ENCODE data around the gene GNAT1.

The GNAT1 gene

DNA sequence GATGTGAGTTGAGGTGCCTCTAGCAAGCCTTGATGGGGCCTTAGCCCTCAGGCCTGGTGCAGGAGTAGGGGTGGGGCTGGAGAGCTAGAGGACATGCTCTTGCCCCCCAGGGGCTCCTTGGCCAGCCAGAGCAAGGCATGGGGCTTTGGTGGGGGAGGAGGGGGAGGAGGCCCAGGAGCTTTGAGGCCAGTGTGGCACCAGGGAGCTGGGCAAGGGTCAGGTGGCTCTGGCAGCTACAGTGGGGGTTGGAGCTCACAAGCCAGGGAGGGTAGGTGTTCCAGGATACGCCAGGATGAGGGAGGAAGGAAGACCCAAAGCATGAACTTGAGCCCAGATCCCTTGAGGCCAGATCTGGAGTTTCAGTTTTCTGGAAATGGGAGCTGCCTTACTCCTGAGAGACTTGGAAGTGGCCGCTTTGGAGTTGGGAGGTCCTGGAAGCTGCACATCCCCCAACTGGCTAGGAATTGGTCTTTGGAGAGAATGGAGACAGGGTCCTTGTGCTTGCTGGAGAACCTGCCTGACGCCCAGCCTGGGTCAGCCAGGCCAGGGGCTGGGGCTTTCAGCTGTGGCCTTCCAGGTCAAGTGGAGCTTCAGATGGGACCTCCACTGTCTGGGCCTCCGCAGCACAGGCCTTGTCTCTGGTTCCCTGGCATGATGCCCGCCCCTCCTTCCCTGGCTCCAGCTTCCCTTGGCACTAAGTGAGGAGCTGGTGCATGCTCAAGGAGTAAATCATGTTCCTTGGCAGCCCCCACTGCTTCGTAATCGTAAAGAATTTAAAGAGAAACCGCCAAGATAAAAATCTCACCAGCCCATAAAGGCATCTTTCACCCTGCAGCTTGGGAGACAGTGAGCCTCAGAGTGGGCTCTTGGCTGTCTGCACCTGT lies 27.6 kb upstream of the GNAT1 start:
- peak; percentile 92 for DNase-seq

DNA sequence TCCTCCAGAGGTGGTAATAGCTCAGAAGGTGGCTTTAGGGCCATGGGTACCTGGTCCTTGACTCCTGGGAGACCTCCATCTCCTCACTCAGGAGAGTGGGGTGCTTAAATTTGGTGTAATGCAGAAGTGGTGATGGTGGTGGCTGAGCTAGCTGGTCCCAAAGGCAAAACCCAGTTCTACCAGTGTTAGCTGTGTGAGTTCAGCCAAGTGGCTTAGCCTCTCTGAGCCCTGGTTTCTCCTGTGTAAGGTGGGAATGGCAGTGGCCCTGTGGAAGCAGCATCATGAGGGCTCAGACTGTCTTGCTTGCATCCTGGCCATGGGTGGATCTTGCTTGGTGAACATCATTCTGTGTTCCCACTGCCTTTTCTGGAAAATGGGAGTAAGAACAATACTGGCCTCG lies 26.9 kb upstream of the GNAT1 start:
- DNase-seq: no peak

DNA sequence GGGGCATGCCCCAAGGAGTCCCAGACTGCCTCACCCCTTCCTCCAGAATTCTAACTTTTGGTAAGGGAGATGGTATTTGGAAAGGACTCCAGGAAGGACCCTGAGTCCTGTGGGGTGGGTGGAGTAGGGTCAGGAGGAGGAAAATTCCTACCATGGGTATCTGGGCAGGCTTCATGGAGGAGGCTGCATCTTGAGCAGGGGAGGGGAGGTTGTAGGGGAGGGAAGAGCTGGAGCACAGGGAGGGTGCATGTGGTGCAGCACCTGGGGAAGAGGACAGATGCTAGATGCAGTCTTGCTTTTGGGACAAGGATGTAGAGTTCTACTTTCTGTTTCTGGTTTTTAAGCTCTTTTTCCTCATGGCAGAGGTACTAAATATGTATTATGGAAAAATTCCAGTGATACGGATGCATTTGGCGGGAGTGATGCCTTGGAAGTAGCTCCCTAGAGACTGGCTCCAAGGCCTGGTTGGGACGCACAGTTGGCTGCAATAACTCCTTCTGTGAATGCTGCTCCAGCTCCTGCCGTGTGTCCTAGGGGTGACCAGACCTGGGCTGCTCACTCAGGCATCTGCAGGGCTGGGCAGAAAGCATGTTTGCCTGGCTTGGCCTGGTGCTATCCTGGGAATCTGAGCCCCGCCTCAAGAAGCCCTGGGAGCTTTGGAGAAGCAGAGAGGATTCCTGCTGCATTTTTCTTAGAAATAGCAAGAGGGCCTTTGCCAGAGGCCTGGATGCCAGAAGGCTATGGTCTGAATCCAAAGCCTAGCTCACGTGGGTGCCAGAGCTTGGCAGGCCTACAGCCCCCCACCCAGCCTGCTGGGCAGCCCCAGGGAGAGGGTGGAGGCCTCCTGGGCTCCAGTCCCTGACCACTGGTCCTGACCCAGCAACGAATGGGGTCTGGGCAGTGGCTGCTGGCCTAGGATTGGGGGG lies 26.2 kb upstream of the GNAT1 start:
- DNase-seq: peak; percentile 68

DNA sequence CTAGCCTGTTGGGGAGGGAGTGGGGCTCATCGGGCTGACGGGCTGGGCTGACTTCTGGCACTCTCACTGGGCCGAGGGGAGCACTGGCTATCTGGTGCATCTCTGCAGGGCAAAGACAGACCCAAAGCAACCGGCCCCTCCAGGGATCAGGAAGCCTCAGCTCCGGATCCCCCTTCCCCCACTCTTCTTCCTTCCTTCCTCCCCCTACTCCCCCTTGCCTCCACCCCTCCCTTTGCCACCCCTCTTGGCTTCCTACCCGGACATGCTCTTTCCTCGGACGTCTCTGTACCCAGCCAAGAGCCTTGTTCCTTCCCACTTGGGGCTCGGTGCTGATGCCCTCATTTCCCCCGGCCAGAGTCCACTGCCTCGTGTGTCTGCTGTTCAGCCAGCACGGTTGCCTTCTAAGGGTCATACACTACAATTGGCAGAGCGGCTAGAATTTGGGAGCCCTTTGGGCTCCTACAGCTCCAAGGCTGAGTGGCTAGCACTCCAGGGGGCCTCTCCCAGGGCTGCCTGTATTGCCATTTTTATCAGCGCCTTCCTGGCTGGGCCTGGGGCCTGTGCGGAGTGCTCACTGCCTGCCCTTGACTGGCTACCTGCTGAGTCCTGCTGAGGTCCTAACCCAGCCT lies 25.4 kb upstream of the GNAT1 start:
- DNase-seq: no peak

DNA sequence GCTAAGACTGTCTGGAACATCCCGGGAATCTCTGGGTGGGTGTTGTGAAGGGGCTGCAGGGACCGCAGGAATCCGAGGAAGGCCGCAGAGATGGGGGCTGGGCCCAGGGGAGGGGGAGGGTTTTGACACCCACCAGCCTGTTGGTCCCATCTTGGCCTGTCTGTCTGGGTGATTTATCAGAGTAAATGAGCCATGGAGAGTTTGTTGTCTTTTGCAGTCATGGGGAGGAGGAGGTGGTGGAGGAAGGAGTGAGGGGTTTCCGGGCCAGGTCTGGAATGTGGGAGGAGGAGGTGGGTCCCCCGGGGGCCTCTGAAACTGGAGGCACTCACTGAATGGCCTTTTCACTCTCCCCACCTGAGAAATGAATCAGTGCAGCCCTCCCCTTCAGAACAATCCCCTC lies 24.8 kb upstream of the GNAT1 start:
- peak; percentile 47 for DNase-seq

DNA sequence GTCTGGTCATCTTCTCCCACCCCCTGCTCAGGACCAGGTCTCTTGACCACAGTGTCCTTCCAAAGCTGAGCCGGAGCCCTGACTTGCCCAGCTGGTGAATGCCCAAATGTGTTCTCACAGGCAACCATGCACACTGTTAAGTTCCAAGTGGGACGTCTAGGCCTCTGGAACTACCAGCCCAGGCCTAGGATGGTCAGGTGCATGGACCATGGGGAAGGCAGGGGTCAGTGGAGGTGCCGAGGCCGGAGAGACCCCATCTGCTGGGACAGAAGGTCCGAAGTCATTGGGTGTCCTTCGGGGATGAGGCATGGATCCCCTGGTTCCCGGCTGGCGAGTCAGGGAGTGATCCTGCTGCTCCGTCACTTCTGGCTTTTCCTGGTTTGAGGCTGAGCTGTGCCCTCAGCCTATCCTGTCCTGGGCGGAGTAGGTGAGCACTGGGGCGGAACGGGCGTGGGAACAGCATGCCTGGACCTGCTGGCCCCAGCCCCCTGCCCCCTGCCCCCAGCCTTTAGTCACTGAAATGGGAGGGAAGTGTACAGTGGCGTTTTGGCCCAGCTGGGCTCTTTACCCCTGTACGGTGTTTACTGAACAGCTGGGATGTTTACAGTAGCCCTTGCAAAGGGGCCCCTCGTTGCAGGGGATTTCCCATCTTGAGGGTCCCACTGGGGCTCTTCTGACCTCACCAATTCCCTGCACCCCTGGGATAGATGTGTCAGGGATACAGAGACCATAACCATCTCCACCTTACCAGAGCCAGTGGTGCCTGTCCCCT lies 24.2 kb upstream of the GNAT1 start:
- DNase-seq: no peak

DNA sequence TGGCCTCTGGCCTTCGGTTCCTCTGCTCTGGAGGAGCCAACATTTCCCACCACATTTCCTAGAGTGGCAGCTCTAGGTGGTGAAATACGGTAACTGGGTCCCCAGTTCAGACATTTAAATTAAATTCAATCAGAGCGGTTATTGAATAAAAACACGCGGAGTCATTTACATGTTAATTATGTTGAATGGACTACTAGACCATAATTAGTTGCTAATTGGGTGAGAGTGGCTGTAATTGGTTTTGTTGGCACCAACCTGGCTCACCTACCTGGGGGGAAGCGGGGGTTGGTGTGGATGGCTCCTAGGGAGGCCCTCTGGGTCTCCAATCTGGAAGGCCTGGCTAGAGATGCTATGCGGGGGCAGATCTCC lies 23.6 kb upstream of the GNAT1 start:
- DNase-seq: no peak

DNA sequence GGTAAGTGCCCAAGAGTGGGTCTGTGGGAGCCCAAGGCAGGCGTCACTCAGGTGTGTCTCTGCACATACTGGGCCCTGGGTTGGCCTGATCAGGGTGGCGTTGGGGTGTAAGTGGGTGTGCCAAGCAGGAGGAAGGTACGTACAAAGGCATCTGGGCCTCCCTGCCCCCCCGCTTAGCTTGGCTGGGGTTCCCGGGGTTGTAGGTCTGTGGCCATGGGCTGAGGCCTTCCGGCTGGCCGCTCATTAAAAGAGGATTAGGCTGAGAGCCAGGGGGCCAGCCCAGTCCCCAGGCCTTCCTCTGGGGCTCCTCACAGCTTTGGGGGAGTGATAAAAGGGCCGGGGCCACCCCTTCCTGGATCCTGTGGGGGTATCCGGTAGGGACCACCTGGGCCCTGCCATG lies 23.0 kb upstream of the GNAT1 start:
- DNase-seq: no peak

DNA sequence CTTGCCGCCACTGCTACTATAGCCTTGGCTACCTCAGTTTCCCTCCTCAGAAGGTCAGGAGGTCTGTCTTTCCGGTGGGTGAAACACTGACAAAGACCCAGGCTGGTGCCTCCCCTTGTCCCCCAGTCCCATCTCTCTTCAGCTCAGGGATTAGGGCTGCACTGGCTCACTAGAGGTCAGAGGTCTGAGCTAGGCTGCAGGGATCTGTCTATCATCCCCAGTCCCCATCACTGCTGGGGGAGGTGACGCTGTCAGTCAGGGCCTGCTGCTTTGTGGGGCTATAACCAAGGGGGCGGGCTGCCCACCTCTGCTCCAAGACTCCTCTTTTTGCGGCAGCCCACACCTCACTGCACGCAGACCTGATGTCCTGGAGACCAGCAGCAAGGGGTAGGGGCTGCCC lies 22.6 kb upstream of the GNAT1 start:
- no peak for DNase-seq

DNA sequence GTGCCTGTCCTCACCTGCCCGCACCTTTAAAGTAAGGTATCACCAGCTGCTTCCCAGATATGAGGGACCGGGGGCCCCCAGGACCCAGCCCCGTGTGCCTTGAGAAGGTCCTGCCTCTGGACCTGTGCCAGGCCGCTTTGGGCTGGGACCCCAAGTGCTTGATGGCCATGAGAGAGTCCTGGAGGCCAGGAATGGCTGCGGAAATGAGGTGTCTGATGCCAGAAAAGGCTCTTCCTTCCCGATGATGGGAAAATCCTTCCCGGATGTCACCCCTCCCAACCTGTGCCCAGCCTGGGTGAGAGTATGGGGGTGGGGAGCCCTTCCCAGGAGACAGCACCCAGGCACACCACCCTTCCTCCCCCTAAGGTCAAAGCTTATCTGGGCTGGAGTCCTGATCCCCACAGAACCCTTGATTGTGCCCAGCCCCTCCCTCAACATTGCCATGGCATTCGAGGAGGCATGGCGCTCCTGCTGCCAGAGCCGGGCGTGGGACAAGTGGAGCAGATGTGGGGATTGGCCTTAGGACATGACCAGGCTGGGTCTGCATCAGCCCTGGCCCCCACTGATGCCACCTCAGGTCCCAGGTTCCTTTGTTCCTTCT lies 22.1 kb upstream of the GNAT1 start:
- DNase-seq: no peak

DNA sequence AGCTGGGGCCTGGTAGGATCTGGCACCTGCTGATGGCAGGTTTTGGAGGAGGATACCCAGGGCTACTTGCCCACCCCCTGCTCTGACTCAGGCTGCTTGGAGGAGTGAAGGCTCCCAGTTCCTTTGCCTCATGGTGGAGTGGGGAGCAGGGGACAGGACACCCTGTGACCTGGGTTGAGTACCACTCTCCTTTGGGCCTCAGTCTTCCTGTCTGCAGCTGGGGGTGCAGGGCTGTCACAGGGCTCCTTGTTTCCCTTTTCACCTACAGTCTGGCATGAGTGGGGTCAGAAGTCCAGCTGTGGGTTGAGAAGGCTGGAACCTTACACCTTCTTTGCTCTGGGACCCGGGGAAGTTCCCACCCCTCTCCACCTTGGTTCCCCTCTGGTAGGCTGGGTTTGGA lies 21.6 kb upstream of the GNAT1 start:
- no peak for DNase-seq

DNA sequence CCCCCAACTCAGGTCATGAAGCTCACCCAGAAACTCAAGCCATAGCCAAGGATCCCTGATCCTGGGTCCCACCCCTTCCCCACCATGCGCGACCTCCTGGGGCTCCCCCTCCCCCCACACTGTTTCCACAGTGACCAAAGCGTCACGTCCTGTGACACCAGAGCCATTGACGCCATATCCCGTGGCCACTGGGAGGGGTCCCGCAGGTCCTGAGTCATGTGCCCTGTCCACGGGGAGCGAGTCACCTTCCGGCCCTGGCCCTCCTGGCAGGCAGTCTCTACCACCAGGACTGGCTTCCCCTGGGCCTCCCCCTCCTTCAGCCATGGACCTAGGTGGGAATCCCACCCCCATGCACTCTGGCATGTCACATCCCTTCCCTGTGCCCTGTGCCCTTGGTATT lies 20.7 kb upstream of the GNAT1 start:
- DNase-seq: peak; percentile 32

DNA sequence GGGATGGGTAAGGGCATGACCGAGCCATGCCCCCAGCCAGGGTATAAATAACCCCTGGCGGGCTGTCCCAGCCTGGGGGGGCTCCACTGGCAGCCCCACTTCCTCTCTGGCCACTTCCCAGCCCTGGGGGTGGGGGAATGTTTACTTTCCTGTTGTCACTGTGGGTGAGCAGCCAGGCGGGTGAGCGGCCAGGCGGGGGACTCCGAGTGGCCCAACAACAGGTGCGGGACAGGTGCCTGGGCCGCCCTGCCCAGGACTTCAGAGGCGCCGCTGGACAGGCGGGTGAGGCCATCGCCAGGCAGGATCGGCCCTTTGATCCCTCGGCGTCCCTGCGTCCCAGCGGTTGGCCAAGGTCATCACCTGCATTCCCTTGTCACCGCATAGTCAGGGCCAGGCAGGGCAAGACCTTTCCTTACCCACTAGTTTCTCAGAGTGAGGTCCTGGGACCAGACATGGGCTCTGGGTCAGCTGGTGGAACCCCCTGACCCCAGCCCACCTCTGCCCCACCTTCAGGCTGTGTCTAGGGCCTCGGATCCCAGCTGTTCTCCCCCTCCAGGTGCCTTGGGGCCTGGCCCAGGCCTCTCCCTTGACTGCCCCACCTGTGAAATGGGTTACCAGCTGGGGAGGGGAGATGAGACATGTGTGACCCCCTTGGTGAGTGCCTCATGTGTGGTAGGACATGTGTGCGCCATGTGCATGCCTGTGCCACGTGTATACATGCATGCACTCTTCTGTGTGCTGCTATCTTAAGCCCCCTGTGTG lies 19.7 kb upstream of the GNAT1 start:
- no peak for DNase-seq

DNA sequence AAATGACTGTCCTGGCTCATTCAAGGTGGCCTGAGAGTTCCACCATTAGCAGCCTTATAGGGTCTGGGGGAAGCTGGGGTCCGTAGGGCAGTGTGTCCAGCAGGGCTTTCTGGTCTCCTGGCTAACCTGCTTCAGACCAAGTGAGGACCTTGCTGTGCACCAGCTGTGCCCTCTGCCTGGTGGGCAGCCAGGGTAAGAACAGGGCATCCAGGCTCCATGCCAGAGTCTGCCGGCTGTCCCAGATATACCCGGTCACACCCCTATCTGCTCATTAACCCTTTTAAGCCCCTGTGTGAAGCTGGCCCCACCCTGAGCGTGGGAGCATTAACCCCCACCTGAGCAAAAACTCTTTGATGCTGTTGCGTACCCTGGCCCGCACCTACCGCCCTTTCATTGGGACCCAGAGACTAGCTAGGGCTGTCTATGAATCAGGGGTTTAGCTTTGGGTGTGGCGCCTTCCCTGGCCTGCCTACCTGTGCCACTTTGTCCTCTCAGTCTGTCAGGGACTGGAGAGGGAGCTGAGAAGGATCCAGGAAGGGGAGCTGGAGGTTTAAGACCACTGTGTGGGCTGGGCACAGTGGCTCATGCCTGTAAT lies 18.7 kb upstream of the GNAT1 start:
- DNase-seq: no peak

DNA sequence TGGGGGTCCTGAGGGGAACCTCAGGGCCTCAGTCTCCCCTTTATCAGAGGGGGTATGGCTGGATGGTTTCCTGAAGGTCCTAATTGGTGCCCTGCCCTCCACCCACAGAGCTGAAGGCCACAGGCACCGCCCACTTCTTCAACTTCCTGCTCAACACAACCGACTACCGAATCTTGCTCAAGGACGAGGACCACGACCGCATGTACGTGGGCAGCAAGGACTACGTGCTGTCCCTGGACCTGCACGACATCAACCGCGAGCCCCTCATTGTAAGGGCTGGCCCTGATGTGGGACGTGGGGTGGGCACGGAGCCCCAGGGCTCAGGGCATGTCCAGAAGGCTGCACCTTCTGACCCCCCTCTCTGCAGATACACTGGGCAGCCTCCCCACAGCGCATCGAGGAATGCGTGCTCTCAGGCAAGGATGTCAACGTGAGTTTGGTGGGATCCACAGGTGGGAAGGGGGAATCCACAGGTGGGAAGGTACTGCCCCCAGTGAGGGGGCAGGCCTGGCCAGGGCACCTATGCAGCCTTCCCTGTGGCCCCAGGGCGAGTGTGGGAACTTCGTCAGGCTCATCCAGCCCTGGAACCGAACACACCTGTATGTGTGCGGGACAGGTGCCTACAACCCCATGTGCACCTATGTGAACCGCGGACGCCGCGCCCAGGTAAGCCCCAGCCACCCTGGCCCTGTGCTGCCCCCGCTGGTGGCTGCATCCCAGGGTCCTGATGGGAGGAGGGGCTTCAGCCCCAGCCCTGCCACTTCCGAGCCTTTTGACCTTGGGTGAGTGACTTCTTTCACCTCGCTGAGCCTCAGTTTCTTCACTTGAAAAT lies 17.5 kb upstream of the GNAT1 start:
- no peak for DNase-seq

DNA sequence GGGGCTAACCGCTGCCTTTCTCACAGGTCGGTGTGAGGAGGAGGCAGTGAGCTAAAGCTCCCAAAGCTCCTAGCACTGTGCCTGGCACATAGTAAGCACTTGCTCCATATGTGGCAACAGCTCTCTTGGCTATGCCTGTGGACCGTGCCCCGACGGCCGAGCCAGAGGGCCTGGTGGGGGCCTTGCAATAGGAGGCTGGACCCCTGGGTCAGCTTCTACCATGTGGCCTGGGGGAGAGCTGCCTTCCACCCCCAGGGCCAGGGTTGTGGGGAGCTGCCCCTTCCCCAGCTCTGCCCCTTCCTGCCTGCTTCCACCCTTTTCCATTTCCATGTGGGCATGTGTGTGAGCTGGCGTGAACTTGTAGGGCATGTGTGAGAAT lies 16.9 kb upstream of the GNAT1 start:
- no peak for DNase-seq

DNA sequence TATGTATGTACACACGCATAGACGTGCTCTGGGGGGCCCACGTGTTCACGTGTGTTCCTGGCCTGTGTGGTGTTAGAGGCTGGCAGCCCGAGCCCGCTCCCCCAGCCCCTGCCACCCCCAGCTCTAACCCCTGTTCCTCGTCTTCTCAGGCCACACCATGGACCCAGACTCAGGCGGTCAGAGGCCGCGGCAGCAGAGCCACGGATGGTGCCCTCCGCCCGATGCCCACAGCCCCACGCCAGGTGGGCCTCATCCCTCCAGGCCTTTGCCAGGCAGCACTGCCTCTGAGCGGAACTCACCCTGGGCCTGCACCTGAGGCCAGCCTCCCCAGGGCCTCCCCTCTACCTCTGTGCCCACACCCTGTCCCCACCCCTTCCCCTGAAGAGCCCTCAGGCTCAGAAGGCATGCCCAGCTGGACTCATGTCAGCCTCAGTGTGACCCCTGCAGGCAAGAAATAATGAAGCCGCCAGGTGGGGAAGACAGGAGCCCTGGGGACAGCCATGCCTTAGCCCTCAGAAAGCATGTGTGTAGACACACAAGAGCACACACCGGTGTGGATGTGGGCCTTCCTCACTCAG lies 16.4 kb upstream of the GNAT1 start:
- DNase-seq: no peak

DNA sequence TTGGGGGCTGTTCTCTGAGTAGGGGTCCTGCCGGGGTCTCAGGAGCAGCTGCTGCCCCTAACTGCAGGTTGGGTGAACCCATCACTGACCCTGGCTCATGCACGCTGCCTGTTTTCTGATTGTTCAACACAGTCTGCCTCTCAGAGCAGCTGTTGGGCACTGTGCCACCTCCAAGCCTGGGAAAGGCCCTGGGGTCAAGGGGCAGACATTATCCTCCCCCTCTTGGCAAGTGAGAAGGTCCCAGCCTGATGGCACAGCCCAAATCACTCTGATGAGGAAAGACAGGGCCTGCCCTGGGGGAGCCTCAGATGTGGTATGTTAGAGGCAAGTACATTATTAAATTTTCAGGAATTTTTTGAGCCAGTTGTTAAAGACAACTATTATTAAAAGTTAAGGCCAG lies 14.1 kb upstream of the GNAT1 start:
- no peak for DNase-seq

DNA sequence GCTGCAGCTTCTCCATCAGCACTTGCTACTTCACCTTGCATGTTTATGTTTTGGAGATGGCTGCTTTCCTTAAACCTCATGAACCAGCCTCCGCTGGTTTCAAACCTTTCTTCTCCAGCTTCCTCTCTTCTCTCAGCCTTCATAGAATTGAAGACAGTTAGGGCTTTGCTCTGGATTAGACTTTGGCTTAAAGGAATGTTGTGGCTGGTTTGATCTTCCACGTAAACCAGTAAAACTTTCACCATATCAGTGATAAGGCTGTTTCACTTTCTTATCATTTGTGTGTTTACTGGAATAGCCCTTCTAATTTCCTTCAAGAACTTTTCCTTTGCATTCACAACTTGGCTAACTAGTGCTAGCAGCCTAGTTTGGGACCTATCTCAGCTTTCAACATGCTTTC lies 11.7 kb upstream of the GNAT1 start:
- DNase-seq: no peak

DNA sequence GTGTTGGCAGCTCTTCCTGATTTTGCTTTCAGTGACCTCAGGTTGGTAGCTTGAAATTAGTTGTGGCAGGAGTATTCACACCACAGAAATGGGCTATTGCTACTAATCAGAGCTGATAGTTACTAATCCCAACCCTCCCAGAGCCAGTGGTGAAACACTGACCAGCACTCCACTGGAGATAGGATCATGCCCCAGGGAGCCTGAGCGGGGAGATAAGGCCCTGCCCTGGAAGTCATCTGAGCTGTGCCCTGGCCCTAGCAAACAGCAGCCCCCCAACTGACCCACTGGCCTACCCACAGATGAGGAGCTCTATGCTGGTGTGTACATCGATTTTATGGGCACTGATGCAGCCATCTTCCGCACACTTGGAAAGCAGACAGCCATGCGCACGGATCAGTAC lies 9.4 kb upstream of the GNAT1 start:
- DNase-seq: no peak
